Keratinocyte (primary cell): ENCODE results near the gene SEMA3C.

Experiments
- EZH2 ChIP-seq: IDR thresholded peaks from one replicate; pipeline ENCODE4 v1.6.1; 2012; ENCODE audit warnings: inconsistent platforms, mild to moderate bottlenecking, low read length, moderate library complexity
- TF ChIP-seq, protein P1 (sequence below), 3 experiments: IDR thresholded peaks in 1 of 3; conservative IDR thresholded peaks in 1 of 3; optimal IDR thresholded peaks in 1 of 3; 2 replicates in 2 of 3; 3 replicates in 1 of 3; pipeline versions ENCODE3 to v1.5.1; 2011; ENCODE audit warnings: low read length in 3 of 3, mild to moderate bottlenecking in 3 of 3, moderate library complexity in 2 of 3, control low read depth in 1 of 3, inconsistent platforms in 1 of 3; ENCODE audit not compliant: insufficient read depth in 2 of 3; ENCODE audit errors: extremely low read depth in 1 of 3

DNA sequence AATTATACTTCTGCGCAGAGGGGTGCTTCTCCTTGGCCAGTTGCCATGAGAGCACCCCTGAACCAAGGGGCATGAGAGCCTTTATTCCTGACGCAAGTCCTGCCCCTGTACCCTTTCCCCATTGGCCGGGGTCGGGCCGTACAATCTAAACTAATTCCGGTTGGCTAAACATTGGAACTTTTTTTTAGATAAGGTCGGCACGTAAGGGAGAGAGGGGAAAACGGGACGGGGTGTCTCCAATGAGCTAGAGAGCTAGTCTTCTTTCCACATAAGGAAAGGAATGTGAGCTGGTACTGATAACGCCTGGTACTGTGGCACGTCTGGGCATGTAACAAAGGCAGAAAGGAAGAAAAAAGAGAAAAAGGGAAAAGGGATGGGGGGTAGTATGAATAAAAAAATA is 183.5 kb downstream of the SEMA3C start:
- TF ChIP-seq, protein P1, sequence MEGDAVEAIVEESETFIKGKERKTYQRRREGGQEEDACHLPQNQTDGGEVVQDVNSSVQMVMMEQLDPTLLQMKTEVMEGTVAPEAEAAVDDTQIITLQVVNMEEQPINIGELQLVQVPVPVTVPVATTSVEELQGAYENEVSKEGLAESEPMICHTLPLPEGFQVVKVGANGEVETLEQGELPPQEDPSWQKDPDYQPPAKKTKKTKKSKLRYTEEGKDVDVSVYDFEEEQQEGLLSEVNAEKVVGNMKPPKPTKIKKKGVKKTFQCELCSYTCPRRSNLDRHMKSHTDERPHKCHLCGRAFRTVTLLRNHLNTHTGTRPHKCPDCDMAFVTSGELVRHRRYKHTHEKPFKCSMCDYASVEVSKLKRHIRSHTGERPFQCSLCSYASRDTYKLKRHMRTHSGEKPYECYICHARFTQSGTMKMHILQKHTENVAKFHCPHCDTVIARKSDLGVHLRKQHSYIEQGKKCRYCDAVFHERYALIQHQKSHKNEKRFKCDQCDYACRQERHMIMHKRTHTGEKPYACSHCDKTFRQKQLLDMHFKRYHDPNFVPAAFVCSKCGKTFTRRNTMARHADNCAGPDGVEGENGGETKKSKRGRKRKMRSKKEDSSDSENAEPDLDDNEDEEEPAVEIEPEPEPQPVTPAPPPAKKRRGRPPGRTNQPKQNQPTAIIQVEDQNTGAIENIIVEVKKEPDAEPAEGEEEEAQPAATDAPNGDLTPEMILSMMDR (optimal IDR thresholded peaks at IDR 0.05 in 1 of 3, IDR thresholded peaks at IDR 0.05 in 1 of 3, conservative IDR thresholded peaks at IDR 0.05 in 1 of 3; ENCODE audit: extremely low read depth in 1 of 3, insufficient read depth in 2 of 3, low read length in 3 of 3) = no peak
- no peak for TF ChIP-seq EZH2
